Fibroblast of lung (primary cell): ENCODE measurements around the gene ALOX5.

Source experiments
- CTCF ChIP-seq, 2 donors: IDR thresholded peaks in 1 of 2; conservative IDR thresholded peaks in 1 of 2; 1 replicate in 1 of 2; 2 replicates in 1 of 2; pipeline ENCODE4 v1.5.1; 2011 to 2012; ENCODE audit warnings: low read length in 2 of 2, control low read depth in 1 of 2, inconsistent platforms in 1 of 2, low read depth in 1 of 2, mild to moderate bottlenecking in 1 of 2
- EZH2 ChIP-seq: IDR thresholded peaks from 2 replicates; pipeline ENCODE4 v1.5.1; 2012; ENCODE audit warnings: low read length, control low read depth, mild to moderate bottlenecking; ENCODE audit errors: missing control alignments

- TF ChIP-seq CTCF (conservative IDR thresholded peaks at IDR 0.05 in 1 of 2, IDR thresholded peaks at IDR 0.05 in 1 of 2; ENCODE audit: low read depth in 1 of 2, low read length in 2 of 2): no peak
- TF ChIP-seq EZH2: no peak
Observed at GRCh38 chr10:45408421-45409319, 34.7 kb downstream of the ALOX5 start.
